Stomach (tissue), 4 donors: ENCODE data around the gene FADS3.

ENCODE experiments used
- EP300 ChIP-seq: sonication (generic); formaldehyde crosslinking; IDR thresholded peaks from one replicate; pipeline ENCODE4 v1.6.1; 2017; ENCODE audit warnings: antibody characterized with exemption
- TF ChIP-seq, protein P1 (sequence below), 7 experiments: fragments of 450-650 bp in 4 of 7; fragments of 200-600 bp in 3 of 7; sonication (generic) in 3 of 7; IDR thresholded peaks; one replicate each; pipeline ENCODE4 v1.5.1; 2016 to 2019; ENCODE audit warnings: antibody characterized with exemption in 7 of 7, control low read depth in 2 of 7, mild to moderate bottlenecking in 1 of 7

DNA sequence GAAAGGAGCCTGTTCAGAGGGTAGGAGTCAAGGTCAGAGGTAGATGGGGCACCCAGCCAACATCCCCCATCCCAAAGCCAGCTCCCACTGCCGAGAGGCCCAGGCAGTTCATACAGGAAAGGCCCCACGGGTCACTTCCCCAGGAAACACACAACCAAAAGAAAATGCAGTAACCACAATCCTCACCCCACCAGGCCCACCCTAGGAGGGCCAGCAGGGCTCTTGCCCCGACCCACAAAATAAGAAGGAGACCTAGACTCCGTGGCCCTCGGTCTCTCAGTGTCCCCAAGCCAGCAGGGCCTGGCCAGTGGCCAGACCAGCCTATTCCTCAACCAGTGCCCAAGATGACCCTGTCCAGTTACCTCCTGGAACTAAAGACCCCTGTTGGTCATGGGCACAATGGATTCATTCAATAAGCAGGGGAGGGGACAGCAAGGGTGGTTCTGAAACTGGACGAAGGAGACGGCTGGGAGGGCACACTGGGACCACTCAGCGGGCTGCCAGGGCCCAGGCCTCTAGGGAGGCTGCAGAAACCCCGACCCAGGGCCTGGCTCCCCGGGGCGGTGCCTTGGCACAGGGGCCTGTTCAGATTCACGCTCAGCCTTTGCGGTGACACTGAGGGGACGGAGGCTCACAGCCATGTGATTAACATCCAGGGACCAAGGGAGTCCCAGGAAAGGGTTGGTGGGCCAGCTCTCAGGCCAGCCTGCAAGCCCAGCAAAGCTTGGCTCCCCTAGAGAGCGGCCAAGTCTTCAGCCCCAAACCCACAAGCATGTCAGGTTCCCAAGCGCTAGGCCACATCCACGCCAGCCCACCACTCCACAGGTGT, 20.6 kb upstream of the FADS3 start:
- TF ChIP-seq, protein P1, sequence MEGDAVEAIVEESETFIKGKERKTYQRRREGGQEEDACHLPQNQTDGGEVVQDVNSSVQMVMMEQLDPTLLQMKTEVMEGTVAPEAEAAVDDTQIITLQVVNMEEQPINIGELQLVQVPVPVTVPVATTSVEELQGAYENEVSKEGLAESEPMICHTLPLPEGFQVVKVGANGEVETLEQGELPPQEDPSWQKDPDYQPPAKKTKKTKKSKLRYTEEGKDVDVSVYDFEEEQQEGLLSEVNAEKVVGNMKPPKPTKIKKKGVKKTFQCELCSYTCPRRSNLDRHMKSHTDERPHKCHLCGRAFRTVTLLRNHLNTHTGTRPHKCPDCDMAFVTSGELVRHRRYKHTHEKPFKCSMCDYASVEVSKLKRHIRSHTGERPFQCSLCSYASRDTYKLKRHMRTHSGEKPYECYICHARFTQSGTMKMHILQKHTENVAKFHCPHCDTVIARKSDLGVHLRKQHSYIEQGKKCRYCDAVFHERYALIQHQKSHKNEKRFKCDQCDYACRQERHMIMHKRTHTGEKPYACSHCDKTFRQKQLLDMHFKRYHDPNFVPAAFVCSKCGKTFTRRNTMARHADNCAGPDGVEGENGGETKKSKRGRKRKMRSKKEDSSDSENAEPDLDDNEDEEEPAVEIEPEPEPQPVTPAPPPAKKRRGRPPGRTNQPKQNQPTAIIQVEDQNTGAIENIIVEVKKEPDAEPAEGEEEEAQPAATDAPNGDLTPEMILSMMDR (IDR thresholded peaks at IDR 0.05) = no peak
- TF ChIP-seq EP300 = no peak
